ENCODE results near the gene AGAP1. TPM values are rescaled to one million over a fixed set of nuclear protein-coding genes. Genes with fewer than 3 reads are reported as not detected.

Gene AGAP1
- total RNA-seq, 4 donors from 2014 or later = 33.7 to 39.9 (median 35.6) TPM

GRCh38 chr2:235639885-235640284 lies 146.0 kb downstream of the AGAP1 start:
- DNase-seq (ENCODE audit: low spot score in 2 of 2) = no peak
- Histone ChIP-seq H3K27ac (peak overlapping the region; percentile 74 to 94 (median 83)), H3K36me3 (no peaks in the 10 kb centered on the region), H3K9me3 (no peaks in the 10 kb centered on the region), H3K4me1 (peaks cover 0 to 79% (median 39%) of the 10 kb centered on the region in 4 donors), H3K27me3 (no peaks in the 10 kb centered on the region), H3K4me3 (no peak overlapping the region)
- 71 to 77% methylated on average over 2 of the region's 2 CpGs for WGBS, 2 donors
- TF ChIP-seq POLR2A (IDR thresholded peaks at IDR 0.05) (no peak), EP300 (IDR thresholded peaks at IDR 0.05) (no peak), CTCF (IDR thresholded peaks at IDR 0.05) (no peak)

GRCh38 chr2:235640377-235640776 lies 146.5 kb downstream of the AGAP1 start:
- TF ChIP-seq POLR2A (IDR thresholded peaks at IDR 0.05) (no peak), EP300 (IDR thresholded peaks at IDR 0.05) (no peak), CTCF (IDR thresholded peaks at IDR 0.05) (no peak)
- no peaks in the 10 kb centered on the region for H3K27me3 ChIP-seq
- H3K36me3 ChIP-seq = no peaks in the 10 kb centered on the region
- H3K27ac ChIP-seq = peak overlapping the region; percentile 74 to 94 (median 83)
- H3K9me3 ChIP-seq = no peaks in the 10 kb centered on the region
- H3K4me1 ChIP-seq = peaks cover 0 to 74% (median 39%) of the 10 kb centered on the region in 4 donors
- 59 to 64% methylated on average over 2 of the region's 2 CpGs for WGBS, 2 donors
- DNase-seq (ENCODE audit: low spot score in 2 of 2) = no peak
- no peak overlapping the region for H3K4me3 ChIP-seq

- 24 to 27% methylated on average over 11 of the region's 11 CpGs for WGBS, 2 donors
- Histone ChIP-seq H3K27me3 (no peaks in the 10 kb centered on the region), H3K36me3 (no peaks in the 10 kb centered on the region), H3K4me3 (no peak overlapping the region), H3K27ac (peak overlapping the region; percentile 74 to 94 (median 83)), H3K9me3 (no peaks in the 10 kb centered on the region), H3K4me1 (peaks cover 0 to 72% (median 39%) of the 10 kb centered on the region in 4 donors)
- no peak for DNase-seq (ENCODE audit: low spot score in 2 of 2)
- TF ChIP-seq POLR2A (IDR thresholded peaks at IDR 0.05) = no peak
- TF ChIP-seq EP300 (IDR thresholded peaks at IDR 0.05) = no peak
- no peak for TF ChIP-seq CTCF (IDR thresholded peaks at IDR 0.05)
Measured at GRCh38 chr2:235640926-235641723, 147.3 kb downstream of the AGAP1 start.

- no peak for DNase-seq (ENCODE audit: low spot score in 2 of 2)
- no peaks in the 10 kb centered on the region for H3K36me3 ChIP-seq
- TF ChIP-seq POLR2A (IDR thresholded peaks at IDR 0.05) (no peak), CTCF (IDR thresholded peaks at IDR 0.05) (no peak), EP300 (IDR thresholded peaks at IDR 0.05) (no peak)
- peak overlapping the region in 2 of 4 donors; percentile 89 to 94 for H3K27ac ChIP-seq
- H3K4me1 ChIP-seq = peaks cover 0 to 68% (median 39%) of the 10 kb centered on the region in 4 donors
- H3K27me3 ChIP-seq = no peaks in the 10 kb centered on the region
- 79 to 81% methylated on average over 8 of the region's 8 CpGs for WGBS, 2 donors
- no peak overlapping the region for H3K4me3 ChIP-seq
- no peaks in the 10 kb centered on the region for H3K9me3 ChIP-seq
Measured at GRCh38 chr2:235641956-235642355, 148.1 kb downstream of the AGAP1 start.

- WGBS, 2 donors = 83 to 85% methylated on average over 9 of the region's 9 CpGs
- Histone ChIP-seq H3K36me3 (no peaks in the 10 kb centered on the region), H3K4me1 (peaks cover 0 to 66% (median 39%) of the 10 kb centered on the region in 4 donors), H3K27me3 (no peaks in the 10 kb centered on the region), H3K27ac (peak overlapping the region in 2 of 4 donors; percentile 89 to 94), H3K4me3 (no peak overlapping the region), H3K9me3 (no peaks in the 10 kb centered on the region)
- no peak for TF ChIP-seq EP300 (IDR thresholded peaks at IDR 0.05)
- TF ChIP-seq CTCF (IDR thresholded peaks at IDR 0.05) = peak in 2 of 5 experiments; percentile 46 to 47
- DNase-seq (ENCODE audit: low spot score in 2 of 2) = peak in 1 of 2 donors; percentile 54
Measured at GRCh38 chr2:235642446-235643098, 148.7 kb downstream of the AGAP1 start.
